GM12892 (cell line): Measurements from ENCODE around the gene TIAL1.

Source experiments
- DNase-seq: peaks from one replicate; pipeline ENCODE4 v3.0.0; 2011; ENCODE audit not compliant: insufficient read length
- FAIRE-seq: peaks from 2 replicates; lab custom pipeline; 2011; peaks lifted over from hg19 to GRCh38; lab: Jason Lieb, UNC
- POLR2A ChIP-seq: IDR thresholded peaks from 2 replicates; pipeline ENCODE4 v1.6.1; 2011; ENCODE audit warnings: low read depth, low read length, control low read depth
- POLR2AphosphoS5 ChIP-seq: IDR thresholded peaks from 2 replicates; pipeline ENCODE4 v1.6.1; 2011; ENCODE audit warnings: low read depth, low read length, control low read depth
- TAF1 ChIP-seq: IDR thresholded peaks from 2 replicates; pipeline ENCODE4 v1.6.1; 2011; ENCODE audit warnings: low read depth, mild to moderate bottlenecking, control low read depth, low read length, borderline replicate concordance

TIAL1 gene

DNA sequence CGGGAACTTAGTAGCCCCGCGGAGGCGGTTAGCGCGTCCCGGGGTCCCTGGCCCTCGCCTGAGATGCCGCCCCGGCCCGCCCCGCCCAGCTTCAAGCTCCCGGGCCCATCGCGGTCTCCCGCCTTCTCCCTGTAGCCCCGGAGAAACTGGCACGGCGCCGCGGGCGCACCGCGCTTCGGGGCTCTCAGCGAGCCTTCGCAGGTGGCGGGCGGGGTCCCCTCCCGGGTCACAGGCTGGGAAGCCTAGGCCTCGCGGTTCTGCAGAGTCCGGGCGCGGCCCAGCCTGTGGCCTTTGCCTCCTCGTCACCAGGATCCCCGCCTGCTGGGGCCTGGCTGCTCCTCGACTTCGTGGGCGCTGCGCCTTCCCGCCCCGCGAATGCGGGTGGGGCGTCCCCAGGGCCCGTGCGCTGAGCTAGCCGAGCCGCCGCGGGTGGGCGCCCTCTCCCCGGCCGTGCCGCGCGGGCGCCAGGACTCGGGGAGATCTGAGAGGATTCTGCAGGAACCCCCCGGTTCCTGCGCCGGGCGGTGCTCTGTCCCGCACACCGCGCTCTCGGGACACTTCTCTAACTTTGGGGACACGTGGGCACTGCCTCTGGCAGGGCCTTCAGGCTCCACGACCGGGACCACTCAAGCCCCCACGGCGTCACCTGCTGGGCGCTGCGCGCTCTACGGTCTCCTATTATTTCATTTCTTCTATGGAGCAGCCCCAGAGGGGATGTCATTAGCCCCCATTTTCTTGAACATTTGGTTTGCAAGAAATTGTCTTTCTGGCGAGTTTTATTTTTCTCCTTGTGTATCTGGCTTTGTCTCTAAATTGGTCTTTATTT lies 53.6 kb downstream of the TIAL1 start:
- TF ChIP-seq POLR2A (no peak), POLR2AphosphoS5 (0 out of 2 replicates have a peak, but pooled peaks have one; percentile 4), TAF1 (no peak)
- peak; percentile 61 for DNase-seq
- FAIRE-seq, result no peak

DNA sequence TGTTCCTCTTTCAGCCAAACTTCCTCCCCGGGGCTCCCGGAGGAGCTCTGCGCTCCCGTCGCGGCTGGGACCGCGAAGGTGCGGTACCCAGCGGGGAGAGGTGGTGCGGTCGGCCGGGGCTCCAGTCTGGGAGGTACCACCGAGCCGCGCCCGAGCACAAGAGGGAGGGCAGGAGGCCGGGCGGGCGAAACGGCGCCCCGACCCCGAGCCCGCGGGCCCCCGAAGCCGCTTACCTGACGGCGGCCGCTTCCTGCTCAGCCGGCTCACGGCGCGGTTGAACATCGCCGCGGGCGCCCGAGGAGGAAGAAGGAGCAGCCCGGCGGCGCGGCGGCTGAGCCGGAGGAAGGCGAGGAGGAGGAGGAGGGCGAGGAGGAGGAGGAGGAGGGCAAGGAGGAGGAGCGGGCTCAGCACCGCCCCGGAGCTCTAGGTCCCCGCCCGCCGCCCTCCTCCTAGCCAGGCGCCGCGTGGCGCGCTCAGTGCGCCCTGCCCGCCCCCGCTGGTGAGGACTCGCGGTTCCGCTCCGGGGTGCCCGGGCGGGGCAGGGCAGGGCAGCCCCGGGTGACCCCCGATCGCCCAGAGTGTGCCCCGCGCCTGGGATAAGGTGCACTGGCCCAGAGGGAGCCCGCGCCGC lies 54.3 kb downstream of the TIAL1 start, which contains the start of gene RGS10:
Gene RGS10, minus strand, starts transcription at position 363 of the 631 bp plus-strand sequence. Its CDS starts 81 bp downstream, at position 282.
- TF ChIP-seq POLR2A (peak; percentile 75), TAF1 (no peak), POLR2AphosphoS5 (no peak; the same call in 1 of the 2 replicates)
- DNase-seq (peak; percentile 77), FAIRE-seq (peak; percentile 90)

DNA sequence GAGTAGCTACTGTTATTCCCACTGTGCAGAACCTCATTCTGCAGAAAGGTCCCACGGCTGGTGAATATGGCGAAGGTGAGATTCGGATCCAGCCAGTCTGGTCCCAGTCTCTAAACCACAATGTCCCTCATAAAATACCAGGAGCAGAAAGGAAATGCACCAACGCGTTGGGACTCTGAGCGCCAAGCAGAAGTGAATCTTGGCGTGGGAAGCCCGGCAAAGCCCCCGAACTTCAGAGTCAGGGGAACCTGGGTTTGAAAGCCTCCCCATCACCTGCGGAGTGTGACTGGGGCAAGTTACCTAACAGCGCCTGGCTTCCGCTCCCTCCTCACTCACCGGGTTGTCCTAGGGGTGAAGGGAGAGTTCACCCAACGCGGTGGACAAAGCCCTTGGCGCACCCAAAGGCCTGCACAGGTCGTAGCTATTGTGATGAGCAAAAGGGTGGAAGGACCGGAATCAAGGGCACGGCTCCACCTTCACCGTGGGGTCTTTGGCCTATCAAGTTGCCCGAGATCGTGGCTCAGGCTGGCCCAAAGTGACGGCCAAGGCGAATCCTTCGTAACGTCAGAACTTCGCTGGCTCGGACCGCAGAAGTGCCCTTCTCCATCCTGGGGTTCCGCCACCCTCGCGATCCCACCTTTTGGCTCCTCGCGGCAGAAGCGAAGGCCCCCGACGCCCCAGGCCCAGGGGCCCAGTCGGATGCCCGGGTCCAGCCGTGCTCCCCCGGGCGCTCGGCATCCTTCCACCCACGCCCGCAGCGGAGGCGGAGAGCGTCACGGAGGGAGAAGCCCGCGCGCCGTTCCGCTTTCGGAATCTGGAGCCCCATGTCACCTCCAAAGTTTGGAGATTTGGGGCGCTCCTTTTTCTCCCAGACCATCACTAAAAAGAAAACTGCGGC lies 55.1 kb downstream of the TIAL1 start:
- 0 out of 2 replicates have a peak, but pooled peaks have one; percentile 38 for TF ChIP-seq POLR2AphosphoS5
- no peak for TF ChIP-seq TAF1
- TF ChIP-seq POLR2A, result peak; percentile 45; the same call in 1 of the 2 replicates
- peak; percentile 84 for FAIRE-seq
- DNase-seq, result no peak

DNA sequence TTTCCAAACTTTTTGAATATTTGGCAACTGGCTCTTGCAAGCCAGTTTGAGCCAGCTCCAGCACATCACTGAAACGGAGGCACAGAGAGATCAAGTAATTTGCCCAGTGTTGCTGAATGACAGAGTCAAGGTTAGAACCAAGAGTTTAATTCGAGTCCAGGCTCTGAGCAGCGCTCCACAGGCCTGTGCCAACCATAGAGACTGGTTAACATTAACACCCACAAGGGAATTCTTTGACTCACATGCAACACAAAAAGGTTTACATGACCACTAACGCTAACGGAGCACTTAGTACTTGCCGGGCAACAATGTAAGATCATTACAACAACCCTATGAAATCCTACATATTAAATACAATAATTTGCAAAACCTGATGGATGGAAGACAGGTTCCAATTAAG lies 55.7 kb downstream of the TIAL1 start:
- FAIRE-seq, result no peak
- no peak for DNase-seq
- no peak for TF ChIP-seq POLR2AphosphoS5
- TF ChIP-seq TAF1, result no peak

DNA sequence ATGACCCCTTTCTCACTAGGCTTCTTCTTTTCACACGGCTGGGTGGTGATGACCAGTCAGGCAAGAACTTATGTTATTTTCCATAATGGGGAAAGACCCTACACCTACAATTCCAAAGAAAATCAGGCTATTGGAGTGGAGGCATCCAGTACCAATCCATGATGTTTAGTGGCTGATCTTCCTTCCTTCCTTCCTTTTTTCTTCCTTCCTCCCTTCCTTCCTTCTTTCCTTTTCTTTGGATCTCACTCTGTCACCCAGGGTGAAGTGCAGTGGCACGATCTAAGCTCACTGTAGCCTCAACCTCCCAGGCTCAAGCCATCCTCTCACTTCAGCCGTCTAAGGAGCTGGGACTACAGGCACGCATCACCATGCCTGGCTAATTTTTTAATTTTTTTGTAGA lies 56.7 kb downstream of the TIAL1 start:
- TF ChIP-seq POLR2AphosphoS5 (no peak), TAF1 (no peak), POLR2A (no peak)
- no peak for DNase-seq
- FAIRE-seq, result peak; percentile 54

DNA sequence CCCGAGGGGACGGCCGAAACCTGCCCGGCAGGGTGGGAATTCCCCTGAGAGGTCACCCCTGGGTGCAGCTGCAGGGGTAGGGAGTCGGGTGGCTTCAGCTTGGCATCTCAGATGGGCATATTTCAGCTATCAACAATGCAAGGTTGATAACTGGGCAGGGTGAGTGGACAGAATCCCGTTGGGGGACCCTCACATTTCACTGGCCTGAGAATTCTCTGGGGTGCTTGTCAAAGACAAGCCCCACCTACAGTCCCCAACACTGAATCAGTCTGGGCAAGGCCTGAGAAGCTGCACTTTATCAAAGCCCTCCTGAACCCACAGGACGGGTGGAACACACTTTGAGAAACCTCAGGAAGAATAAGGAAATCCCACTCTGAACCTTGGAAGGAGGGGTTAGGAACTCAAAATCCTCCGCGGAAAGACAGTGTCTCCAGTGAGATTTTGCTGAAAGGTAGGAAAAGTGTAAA lies 57.4 kb downstream of the TIAL1 start:
- peak; percentile 78 for FAIRE-seq

DNA sequence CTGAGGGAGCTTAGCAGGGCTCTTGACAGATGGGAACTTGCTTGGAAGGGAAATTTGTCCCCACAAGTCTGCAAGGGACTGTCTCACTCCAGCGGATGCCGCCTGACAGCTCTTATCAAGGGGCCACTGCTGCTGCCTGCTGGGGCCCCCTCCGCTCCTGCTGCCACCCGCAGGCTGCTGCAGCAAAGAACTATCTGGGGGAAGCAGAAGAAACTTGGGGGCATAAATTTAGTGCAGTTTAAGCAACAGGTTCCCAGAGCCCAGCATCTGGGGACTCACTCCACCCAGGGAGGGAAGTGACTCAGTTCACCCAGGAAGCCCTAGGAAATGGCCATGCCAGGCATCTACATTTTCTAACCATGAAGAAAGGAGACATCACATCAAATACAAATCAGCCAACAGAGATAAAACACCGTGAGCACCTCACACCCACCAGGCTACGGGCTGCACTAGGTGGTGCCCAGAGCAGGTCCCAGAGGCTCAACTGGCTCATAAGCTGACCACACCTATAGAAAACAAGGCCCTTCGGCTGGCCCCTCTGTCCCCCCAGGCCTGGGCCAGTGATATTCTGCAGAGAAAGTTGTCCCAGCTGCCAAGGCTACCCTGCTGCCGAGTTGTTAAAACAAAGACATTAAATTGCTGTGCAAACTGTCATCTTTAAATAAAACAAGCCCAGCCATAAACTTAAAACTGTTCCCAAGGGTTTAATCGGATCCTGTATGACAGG lies 58.0 kb downstream of the TIAL1 start:
- no peak for TF ChIP-seq POLR2A
- TF ChIP-seq TAF1, result no peak
- no peak for TF ChIP-seq POLR2AphosphoS5
- FAIRE-seq, result peak; percentile 44
- no peak for DNase-seq

More for the DNA sequence above, 57.4 kb downstream of the TIAL1 start:
- DNase-seq, result no peak
- TF ChIP-seq TAF1, result no peak
- TF ChIP-seq POLR2A, result no peak

DNA sequence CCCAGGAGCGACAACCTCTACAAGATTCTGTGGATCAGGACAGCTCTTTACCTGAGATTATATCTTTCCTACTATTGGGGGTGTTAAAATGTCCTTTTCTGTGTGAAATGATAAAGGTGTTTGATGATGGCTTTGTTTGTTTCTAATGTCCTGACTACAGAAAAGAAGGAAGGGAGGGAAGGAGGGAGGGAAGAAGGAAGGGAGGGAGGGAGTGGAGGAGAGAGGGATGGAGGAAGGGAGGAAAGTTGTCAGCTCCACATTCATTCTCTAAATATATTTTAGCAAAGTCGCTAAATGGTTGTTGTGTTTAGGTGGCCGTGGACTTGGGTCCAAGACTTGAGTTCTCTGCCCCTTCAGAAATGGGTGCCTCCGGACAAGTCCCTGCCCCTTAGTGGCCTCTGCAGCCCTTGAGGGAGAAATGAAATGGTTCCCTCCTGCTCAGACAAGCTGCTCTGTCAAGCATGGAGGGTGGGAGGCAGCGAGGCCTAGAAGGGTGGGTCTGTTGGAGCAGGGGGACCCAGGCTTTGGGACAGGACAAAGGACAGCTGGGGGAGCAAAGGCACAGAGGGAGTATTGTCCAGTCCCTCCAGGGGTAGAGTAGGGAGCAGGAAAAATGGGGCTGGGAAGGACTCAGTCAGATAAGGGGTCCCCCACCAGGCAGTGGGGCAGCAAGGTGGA lies 58.7 kb downstream of the TIAL1 start:
- FAIRE-seq, result no peak
- DNase-seq, result no peak
- TF ChIP-seq POLR2A (no peak), POLR2AphosphoS5 (no peak), TAF1 (no peak)

DNA sequence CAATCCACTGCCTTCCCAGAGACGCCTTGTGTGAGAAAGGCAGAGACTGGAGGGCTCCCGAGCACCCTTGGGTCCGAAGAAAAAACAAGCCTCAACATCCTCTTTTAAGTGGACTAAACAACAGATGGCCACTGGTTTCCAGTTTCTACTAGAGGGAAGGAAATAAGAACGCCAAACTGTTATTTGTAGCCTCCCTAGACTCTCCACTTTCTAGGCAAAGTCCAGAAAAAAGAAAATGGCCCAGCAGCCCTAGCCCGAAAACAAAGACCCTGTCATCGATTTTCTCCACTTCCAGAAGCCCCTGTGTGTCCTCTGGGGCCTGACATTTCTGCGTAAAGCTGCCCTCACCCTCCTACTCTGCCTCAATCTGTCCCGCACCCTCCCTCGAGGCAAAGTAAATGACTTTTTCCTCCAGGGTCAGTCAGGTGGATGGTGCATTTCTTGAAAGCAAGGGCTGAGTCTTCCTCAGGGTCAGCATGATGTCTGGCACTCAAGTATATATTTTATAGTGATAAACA lies 60.2 kb downstream of the TIAL1 start:
- DNase-seq, result no peak
- no peak for FAIRE-seq
- TF ChIP-seq TAF1 (no peak), POLR2A (no peak), POLR2AphosphoS5 (no peak)

DNA sequence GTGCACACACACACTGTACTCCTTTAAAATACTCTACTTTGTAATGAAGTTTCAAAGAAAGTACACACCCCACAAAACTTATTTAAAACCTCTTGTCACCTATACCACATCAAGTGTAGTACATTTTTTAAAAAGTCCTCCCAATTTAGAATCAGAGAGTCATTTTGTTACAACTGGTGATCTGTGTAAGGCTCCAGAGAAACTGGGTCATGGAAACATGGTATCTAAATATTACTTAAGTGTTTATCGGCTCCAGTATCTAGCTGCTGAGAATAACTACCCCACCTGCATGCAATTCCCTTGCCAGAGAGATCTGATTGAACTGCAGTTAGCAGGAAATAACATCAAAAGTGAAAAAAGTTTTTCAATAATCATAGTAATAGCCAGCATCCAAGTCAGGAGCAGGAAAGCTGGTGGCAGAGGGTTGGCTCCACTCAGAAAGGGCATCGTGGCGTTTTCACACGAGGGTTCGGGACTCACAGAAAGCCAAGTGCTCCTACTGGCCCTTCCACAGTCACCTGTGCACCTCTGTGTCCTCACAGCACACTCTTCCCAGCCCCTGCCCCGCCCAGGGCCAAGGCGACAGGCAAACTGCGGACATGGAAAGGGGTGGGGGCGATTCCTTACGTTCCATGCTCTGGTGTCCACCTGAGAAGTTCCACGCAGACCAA lies 60.8 kb downstream of the TIAL1 start:
- DNase-seq, result no peak
- no peak for TF ChIP-seq TAF1
- no peak for TF ChIP-seq POLR2AphosphoS5
- no peak for FAIRE-seq
